IPS-NIHi7 (cell line): Measurements from ENCODE around the gene MECP2.
A peak's percentile ranks its signal among the peaks of the same experiment; 100 is the strongest.

ENCODE experiments used
- DNase-seq: peaks from one replicate; pipeline ENCODE4 v3.0.0; 2012; ENCODE audit warnings: mixed read lengths; ENCODE audit errors: extremely low spot score

MECP2 gene

DNA sequence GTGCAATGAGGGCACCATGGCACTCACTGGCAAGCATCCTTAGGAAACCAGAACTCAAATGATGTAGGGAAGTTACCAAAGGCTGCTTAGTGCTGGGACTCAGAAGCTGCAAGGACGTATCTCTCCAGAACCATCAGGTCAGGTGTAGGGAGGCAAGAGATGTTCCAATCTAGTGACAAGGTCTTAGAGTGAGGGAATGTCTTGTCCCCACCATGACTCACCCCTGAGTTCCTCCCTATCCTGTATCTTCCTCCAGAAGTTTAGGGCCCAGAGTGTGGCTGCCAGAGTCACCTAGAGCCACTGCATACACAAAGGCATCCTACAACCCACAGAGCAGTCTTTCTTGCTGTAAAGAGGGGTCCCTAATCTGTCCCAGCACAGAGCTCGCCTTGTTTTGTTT is 63.7 kb downstream of the MECP2 start:
- DNase-seq: no peak

GRCh38 chrX:154032653-154033052 is 64.9 kb downstream of the MECP2 start:
- DNase-seq: no peak

DNA sequence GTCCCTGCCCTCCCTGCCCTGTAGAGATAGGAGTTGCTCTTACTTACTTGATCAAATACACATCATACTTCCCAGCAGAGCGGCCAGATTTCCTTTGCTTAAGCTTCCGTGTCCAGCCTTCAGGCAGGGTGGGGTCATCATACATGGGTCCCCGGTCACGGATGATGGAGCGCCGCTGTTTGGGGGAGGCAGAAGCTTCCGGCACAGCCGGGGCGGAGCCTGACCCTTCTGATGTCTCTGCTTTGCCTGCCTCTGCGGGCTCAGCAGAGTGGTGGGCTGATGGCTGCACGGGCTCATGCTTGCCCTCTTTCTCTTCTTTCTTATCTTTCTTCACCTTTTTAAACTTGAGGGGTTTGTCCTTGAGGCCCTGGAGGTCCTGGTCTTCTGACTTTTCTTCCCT is 65.4 kb downstream of the MECP2 start:
- DNase-seq: no peak

DNA sequence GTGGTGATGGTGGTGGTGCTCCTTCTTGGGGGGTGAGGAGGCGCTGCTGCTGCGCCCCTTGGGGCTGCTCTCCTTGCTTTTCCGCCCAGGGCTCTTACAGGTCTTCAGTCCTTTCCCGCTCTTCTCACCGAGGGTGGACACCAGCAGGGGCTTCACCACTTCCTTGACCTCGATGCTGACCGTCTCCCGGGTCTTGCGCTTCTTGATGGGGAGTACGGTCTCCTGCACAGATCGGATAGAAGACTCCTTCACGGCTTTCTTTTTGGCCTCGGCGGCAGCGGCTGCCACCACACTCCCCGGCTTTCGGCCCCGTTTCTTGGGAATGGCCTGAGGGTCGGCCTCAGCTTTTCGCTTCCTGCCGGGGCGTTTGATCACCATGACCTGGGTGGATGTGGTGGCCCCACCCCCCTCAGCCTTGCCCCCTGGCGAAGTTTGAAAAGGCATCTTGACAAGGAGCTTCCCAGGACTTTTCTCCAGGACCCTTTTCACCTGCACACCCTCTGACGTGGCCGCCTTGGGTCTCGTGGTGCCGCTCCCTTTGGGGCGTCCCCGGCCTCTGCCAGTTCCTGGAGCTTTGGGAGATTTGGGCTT is 66.7 kb downstream of the MECP2 start:
- no peak for DNase-seq

DNA sequence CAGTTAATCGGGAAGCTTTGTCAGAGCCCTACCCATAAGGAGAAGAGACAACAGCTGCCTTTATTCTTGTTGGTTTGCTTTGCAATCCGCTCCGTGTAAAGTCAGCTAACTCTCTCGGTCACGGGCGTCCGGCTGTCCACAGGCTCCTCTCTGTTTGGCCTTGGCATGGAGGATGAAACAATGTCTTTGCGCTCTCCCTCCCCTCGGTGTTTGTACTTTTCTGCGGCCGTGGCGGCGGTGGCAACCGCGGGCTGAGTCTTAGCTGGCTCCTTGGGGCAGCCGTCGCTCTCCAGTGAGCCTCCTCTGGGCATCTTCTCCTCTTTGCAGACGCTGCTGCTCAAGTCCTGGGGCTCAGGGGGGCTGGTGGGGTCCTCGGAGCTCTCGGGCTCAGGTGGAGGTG is 67.3 kb downstream of the MECP2 start:
- no peak for DNase-seq

- no peak for DNase-seq
Observed at GRCh38 chrX:154029439-154029838, 68.1 kb downstream of the MECP2 start.

DNA sequence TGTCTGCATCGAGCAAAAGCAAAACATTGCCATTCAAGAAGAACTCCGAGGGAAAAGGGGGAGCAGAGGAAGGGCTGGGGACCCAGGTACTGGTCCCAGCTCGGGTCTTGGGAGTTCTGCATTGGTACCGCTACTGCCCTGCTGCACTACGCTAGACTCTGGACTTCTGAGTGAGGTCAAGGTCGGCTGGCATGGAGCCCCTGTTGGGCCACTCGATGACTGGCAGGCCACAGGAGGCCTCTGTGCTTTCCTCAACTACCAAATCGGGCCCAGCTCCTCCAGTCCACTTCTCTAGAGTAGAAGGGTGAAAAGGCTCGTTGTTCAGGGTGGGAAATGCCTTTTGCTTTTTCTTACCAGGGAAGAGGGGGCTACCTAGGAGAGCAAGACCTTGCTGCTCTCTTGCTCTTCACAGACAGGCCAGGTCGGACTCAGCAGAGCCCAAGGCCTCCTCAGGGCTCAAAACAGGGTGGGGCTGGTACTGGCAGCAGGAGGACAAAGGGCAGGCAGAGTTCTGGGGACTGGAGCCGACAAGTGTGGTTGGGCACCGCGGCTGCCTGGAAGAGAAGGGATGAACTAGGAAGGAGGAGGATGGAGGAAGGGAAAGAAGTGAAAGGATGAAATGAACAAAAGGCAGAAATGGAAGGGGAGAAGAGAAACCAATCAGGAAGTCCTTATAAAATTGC is 68.9 kb downstream of the MECP2 start:
- DNase-seq: no peak

GRCh38 chrX:154027986-154028385 is 69.5 kb downstream of the MECP2 start:
- no peak for DNase-seq

DNA sequence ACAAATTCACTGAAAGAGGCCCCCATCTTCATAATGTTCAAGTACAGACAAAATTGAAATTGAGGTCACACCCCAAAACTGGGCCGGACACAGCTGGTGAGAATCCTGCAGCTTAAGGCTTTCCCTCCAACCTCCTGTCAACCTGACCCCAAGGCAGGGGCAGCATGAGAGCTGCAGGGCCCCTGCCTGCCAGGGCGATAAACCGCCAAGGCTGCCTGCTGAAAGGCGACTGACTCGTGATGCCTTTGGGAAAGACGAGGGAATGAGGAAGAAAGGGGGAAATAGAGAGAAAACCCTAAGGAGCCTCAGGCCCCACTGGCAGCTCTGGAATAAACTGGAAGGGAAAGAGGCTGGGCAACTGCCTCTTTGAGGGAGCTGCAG is 70.5 kb downstream of the MECP2 start:
- no peak for DNase-seq

GRCh38 chrX:154026136-154027021 is 71.1 kb downstream of the MECP2 start:
- no peak for DNase-seq

DNA sequence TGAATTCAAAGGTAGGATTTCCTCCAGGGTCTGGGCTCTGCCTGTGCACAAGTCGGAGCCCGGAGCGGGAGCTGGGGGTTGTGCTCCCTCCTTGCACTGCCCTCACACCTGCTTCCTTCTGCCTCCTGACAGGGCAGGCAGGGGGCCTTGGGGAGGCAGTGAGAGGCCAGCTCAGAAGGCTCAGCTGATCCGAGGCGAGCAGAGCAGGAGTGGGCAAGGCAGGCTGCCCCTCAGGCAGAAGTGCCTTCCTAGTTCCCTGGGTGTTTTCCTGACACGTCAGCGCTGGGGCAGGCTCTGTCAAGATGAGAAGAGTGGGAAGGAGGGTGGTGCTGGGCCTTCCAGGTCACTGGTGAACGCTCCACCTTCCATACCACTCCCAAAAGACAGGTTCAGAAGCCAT is 72.3 kb downstream of the MECP2 start:
- DNase-seq: no peak

DNA sequence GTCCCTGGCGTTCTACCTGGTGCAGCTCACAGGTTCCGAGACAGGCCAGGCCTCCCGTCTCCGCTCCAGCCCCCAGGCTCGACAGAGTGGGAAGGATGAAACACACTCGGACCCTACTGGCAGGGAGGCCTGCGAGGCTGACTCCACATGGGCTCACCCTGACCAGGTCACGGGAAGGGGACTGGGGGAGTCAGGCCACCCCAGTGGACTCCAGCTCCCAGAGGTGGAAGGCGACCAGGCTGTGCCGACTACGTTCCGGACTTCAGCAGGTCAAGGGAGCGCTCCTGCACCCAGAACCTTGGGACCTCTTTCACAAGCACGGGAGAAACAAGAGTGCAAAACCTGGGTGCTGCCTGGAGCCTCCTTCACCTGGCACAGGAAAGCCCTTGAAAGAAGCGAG is 73.2 kb downstream of the MECP2 start:
- no peak for DNase-seq

GRCh38 chrX:154023276-154024000 is 74.1 kb downstream of the MECP2 start:
- no peak for DNase-seq

GRCh38 chrX:154022108-154022507 is 75.4 kb downstream of the MECP2 start:
- DNase-seq: no peak

DNA sequence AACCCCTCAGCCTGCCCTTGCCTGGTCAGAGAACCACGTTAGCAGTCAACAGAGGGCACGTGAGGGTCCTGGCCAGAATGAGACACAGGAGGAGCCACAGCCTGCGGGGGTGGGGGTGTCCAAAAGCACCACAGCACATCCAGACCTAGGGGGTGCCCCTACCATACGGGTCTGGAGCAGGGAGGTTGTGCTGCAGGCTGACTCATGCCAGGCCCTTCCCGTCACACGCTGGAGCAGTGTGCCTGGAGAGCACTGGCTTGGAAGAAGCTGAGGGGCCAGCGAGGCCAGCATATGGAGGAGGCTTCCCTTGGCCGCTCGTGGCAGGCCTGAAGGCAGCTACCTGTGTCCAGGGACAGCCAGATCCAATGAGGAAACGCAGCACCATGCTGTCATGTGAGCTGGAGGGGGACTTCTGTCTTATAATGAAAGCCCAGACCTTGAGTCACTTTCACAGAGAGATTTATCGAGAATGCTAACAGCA is 76.3 kb downstream of the MECP2 start:
- no peak for DNase-seq

DNA sequence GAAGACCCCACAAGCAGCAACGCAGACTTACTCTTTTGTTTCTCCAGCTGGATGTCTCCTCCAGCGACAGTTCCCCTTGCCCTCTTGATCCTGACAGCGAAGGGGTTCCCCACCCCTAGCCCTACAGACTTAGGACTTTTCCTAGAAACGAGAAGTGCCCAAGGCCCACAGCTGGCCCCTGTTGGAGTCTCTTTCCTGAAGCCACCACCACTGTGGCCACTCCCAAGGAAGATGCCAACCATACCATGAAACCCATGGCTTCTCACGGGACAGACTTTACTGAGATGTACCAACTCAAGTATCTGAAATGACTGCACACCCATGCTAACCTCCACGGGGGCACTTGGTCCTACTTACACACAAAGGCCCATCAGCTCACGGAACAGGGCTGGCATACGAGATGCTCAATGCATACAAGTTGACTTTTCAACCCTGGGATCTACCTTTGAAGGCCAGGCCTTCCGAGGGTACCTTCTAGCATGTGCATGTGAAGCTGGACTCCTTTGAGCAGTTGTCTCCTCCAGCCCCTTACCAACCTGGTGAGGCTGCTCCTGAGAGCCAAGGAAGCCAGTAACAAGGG is 76.9 kb downstream of the MECP2 start:
- DNase-seq: no peak

DNA sequence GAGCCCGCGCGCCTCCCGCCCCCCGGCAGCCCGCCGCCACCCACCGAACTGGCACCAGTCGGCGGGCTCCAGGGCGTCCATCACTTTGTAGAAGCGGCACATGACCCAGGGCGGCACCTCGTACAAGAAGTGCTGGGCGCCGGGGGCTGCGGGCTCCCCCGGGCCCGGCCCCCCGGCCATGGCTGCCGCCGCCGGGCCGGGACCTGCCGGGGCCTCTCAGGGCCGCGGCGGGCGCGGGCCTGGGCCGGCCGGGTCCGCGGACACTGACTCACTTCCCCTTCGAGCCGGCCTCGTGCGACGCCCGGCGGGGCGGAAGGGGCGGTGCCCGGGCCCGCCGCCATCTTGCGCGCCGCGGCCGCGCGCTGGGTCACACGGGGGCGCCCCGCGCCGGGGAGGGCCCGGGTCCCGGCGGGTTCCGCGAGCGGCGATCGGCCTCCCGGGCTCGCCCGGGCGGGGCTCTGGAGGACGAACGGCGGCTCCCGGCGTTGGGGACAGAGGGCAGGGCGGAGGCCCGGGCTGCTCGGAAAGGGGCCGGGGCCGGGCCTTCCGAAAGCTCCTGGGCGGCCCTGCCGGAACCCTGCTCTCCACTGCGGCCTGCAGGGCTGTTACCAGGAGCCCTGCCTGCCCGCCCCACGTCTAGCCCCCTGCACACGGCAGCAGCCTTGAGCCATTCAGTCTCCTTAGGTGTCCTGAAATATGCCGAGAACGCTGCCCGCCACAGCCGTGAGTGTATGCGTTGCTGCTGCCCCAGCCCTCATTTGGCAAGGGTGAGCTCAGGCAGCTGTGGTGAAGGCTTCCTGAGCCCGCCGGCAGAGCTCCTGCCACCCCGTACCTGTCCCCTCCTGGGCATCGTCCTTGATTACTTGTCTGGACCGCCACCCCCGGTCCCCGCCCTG is 77.6 kb downstream of the MECP2 start, which contains the start of gene IRAK1:
Gene IRAK1 (minus strand): TSS at position 270 of the 896 bp plus-strand sequence. CDS start 90 bp downstream, at position 180.
- peak; percentile 66 for DNase-seq

DNA sequence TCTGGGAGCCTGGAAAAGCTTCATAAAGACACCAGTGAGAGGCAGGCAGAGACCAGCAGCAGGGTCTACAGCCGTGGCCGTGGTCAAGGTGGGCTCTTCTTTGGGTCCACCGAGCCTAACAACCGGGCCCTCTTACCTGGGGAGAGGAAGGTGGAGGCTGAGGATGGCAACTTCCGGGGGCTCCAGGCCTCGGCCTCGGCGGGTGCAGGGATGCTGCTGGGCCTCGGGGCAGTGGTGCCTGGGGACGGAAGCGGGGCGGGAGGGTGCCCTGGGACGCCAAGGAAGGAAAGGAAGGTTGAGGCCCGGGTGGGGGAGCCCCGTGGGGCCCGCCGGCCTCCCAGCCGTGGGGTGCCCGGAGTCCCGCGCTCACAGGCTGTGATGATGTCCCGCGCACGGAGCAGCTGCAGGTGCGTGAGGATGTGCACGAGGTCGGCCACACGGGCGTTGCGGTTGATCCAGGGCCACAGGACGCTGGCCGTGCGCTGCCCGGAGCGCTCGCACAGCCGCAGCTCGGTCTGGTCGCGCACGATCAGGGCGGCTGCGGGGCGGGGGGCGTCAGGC is 78.4 kb downstream of the MECP2 start:
- no peak for DNase-seq

- no peak for DNase-seq
Observed at GRCh38 chrX:154018518-154019060, 78.9 kb downstream of the MECP2 start.
